HepG2 (cell line): ENCODE results near the gene DPP8. TPM values are rescaled to one million over a fixed set of nuclear protein-coding genes. Genes with fewer than 3 reads are reported as not detected.

Experiments used
- ATAC-seq: fragments of 200-7000 bp; cut with Tn5 transposase; 3 replicates; pipeline ENCODE4 v1.9.1; 2020; ENCODE audit warnings: mild to moderate bottlenecking, moderate library complexity
- BruUV-seq: library from RNA; stranded (reverse); fragments of 400-500 nt; replicated peaks from 2 replicates; lab custom pipeline; 2021; lab: Mats Ljungman, UMichigan
- CTCF ChIA-PET: fragments of 300-600 bp; formaldehyde crosslinking; extraction: SDS; loops from one replicate; lab custom pipeline; 2021; ENCODE audit warnings: low total read pairs, inconsistent platforms, low intra/inter-chr PET ratio; lab: Yijun Ruan, JAX
- POLR2A ChIA-PET: fragments of 350-600 bp; sonication (Branson Sonifier 250); formaldehyde crosslinking; loops from one replicate; lab custom pipeline; 2020; ENCODE audit warnings: antibody characterized with exemption, inconsistent platforms; lab: Yijun Ruan, JAX
- DNase-seq: peaks from one replicate; pipeline ENCODE4 v3.0.0-alpha.2; 2015; ENCODE audit warnings: low spot score
- FAIRE-seq: peaks from 3 replicates; lab custom pipeline; 2011; peaks lifted over from hg19 to GRCh38; lab: Jason Lieb, UNC
- H2AFZ ChIP-seq: one replicate; pipeline ENCODE4 v1.6.1; 2011; ENCODE audit warnings: low read length, inconsistent platforms
- H3K27ac ChIP-seq: fragments of 300-600 bp; 3 replicates; pipeline ENCODE4 v1.8.0; 2011; ENCODE audit warnings: mixed run types, mild to moderate bottlenecking, mixed read lengths, low read length, inconsistent platforms; ENCODE audit not compliant: insufficient read depth; ENCODE audit errors: extremely low read length
- H3K27me3 ChIP-seq, 2 experiments: fragments of 200-600 bp in 1 of 2; 2 replicates in 1 of 2; 3 replicates in 1 of 2; pipeline versions ENCODE4 v1.6.0 to v1.8.0; 2011; ENCODE audit warnings: low read length in 2 of 2, mild to moderate bottlenecking in 2 of 2, moderate library complexity in 2 of 2, inconsistent platforms in 1 of 2; ENCODE audit not compliant: insufficient read depth in 2 of 2, control insufficient read depth in 1 of 2
- H3K36me3 ChIP-seq, 2 experiments: fragments of 200-600 bp in 1 of 2; replicated peaks in 1 of 2; 2 replicates in 1 of 2; 3 replicates in 1 of 2; pipeline versions ENCODE4 v1.5.1 to v1.8.0; 2011; ENCODE audit warnings: low read length in 2 of 2, inconsistent platforms in 1 of 2; ENCODE audit not compliant: insufficient read depth in 2 of 2, control insufficient read depth in 1 of 2
- H3K4me1 ChIP-seq: 2 replicates; pipeline ENCODE4 v1.5.1; 2012; ENCODE audit warnings: low read length, inconsistent platforms; ENCODE audit not compliant: insufficient read depth
- H3K4me2 ChIP-seq: 2 replicates; pipeline ENCODE4 v1.6.0; 2011; ENCODE audit warnings: low read depth, low read length, inconsistent platforms
- H3K4me3 ChIP-seq, 3 experiments: fragments of 200-600 bp in 1 of 3; sonication (generic), shearing (Covaris generic) in 1 of 3; replicated peaks in 1 of 3; 2 replicates each; pipeline ENCODE4 v1.5.1; 2011 to 2016; ENCODE audit warnings: low read length in 3 of 3, inconsistent platforms in 2 of 3, low read depth in 2 of 3, mild to moderate bottlenecking in 2 of 3, control low read depth in 1 of 3, mixed read lengths in 1 of 3; ENCODE audit not compliant: insufficient read depth in 1 of 3
- H3K79me2 ChIP-seq: one replicate; pipeline ENCODE4 v1.6.1; 2011; ENCODE audit warnings: low read length, inconsistent platforms; ENCODE audit not compliant: insufficient read depth
- H3K9ac ChIP-seq: 2 replicates; pipeline ENCODE4 v1.6.0; 2011; ENCODE audit warnings: mild to moderate bottlenecking, low read depth, low read length, inconsistent platforms; ENCODE audit not compliant: insufficient read depth
- H3K9me3 ChIP-seq: 2 replicates; pipeline ENCODE4 v1.5.1; 2012; ENCODE audit warnings: mild to moderate bottlenecking, low read length
- H4K20me1 ChIP-seq: 2 replicates; pipeline ENCODE4 v1.6.0; 2011; ENCODE audit warnings: inconsistent platforms, mild to moderate bottlenecking, low read length, moderate library complexity; ENCODE audit not compliant: insufficient read depth
- HES4 ChIP-seq: sonication (generic); formaldehyde crosslinking; IDR thresholded peaks from 2 replicates; pipeline ENCODE4 v1.9.0; 2021; ENCODE audit warnings: mild to moderate bottlenecking, missing genetic modification reagents, borderline replicate concordance
- PLSCR1 ChIP-seq: sonication (generic); formaldehyde crosslinking; IDR thresholded peaks from 2 replicates; pipeline ENCODE4 v1.5.0; 2020; ENCODE audit warnings: missing genetic modification reagents, mild to moderate bottlenecking, borderline replicate concordance
- SIN3A ChIP-seq: IDR thresholded peaks from 2 replicates; pipeline ENCODE4 v1.6.1; 2011; ENCODE audit warnings: low read depth, mild to moderate bottlenecking, control low read depth, low read length, borderline replicate concordance
- SIX1 ChIP-seq: sonication (generic); formaldehyde crosslinking; IDR thresholded peaks from 2 replicates; pipeline ENCODE4 v1.4.0; 2020; ENCODE audit warnings: missing genetic modification reagents, borderline replicate concordance
- STAT6 ChIP-seq: sonication (generic); formaldehyde crosslinking; IDR thresholded peaks from 2 replicates; pipeline ENCODE4 v1.4.0; 2020; ENCODE audit warnings: missing genetic modification reagents, mild to moderate bottlenecking, borderline replicate concordance
- XRCC5 ChIP-seq: fragments of 200-400 bp; formaldehyde crosslinking; optimal IDR thresholded peaks from 2 replicates; pipeline ENCODE3; 2017; ENCODE audit warnings: mild to moderate bottlenecking, low read length
- ZBTB43 ChIP-seq: sonication (generic); formaldehyde crosslinking; conservative IDR thresholded peaks from 2 replicates; pipeline ENCODE4 v1.4.0; 2020; ENCODE audit warnings: missing genetic modification reagents
- ZSCAN9 ChIP-seq: IDR thresholded peaks from 2 replicates; pipeline ENCODE4 v1.6.1; 2016; ENCODE audit warnings: borderline replicate concordance
- WGBS: methylation state at CpG from one replicate; pipeline ENCODE4 v1.1.6; 2017; ENCODE audit warnings: low lambda C conversion rate; 5-methylcytosine and 5-hydroxymethylcytosine counted together
- in situ Hi-C: cut with HindIII; loops from 2 replicates; pipeline ENCODE4 v1.10.0; 2017; ENCODE audit warnings: low pct_unique_long_range_greater_than_20kb; ENCODE audit not compliant: extremely low pct_ligation_motif_present
- intact Hi-C: fragments of 100-400 bp; cut with micrococcal nuclease; formaldehyde crosslinking; loops from one replicate; pipeline ENCODE4 v1.10.0; 2022; ENCODE audit not compliant: unreplicated experiment
- polyA plus RNA-seq, 8 experiments: library from polyadenylated mRNA; depleted of rRNA in 3 of 8; stranded (reverse) in 7 of 8; unstranded in 1 of 8; fragments of >200 nt; fragmentation: Illumina TruSeq in 4 of 8; extraction: Trizol in 4 of 8; gene quantifications; 2 replicates each; pipeline versions ENCODE4 v1.2.1 to v1.2.3, GENCODE V29; 2011 to 2016; ENCODE audit warnings: low read depth in 4 of 8, missing spikeins in 1 of 8, mixed read lengths in 1 of 8; ENCODE audit not compliant: insufficient read depth in 1 of 8
- total RNA-seq, 5 experiments: library from RNA; depleted of rRNA; stranded (reverse); fragments of >200 nt; fragmentation: Illumina TruSeq; extraction: Trizol; gene quantifications; 2 replicates each; pipeline ENCODE4 v1.2.3, GENCODE V29; 2016; ENCODE audit warnings: low read depth in 1 of 5

DPP8 gene
- total and polyA plus RNA-seq, 2 of the 13 experiments (the other 11 are each of a cell fraction or from before 2014, with no cell fraction given), result 18.0 to 26.3 TPM

- Histone ChIP-seq H3K4me1 (peaks cover 61% of the 10 kb centered on the region), H3K27ac (peak overlapping the region; percentile 90), H4K20me1 (peaks cover 17% of the 10 kb centered on the region; the same call in 1 of the 2 replicates)
- DNase-seq, result no peak
- TF ChIP-seq SIX1 (CRISPR knock-in tag) (0 out of 2 replicates have a peak, but pooled peaks have one; percentile 1), STAT6 (CRISPR knock-in tag) (no peak), HES4 (no peak), XRCC5 (no peak), ZBTB43 (CRISPR knock-in tag) (0 out of 2 replicates have a peak, but pooled peaks have one; percentile 1), PLSCR1 (no peak), ZSCAN9 (CRISPR knock-in tag) (no peak), SIN3A (peak; percentile 1; the same call in 1 of the 2 replicates)
- TF ChIP-seq, all 625 proteins: peak for 3
- WGBS, result 45% methylated on average over 5 of the region's 5 CpGs
- peak overlapping the region in 2 of 3 experiments; percentile 3 to 17; a peak in 3 of 6 replicates for H3K4me3 ChIP-seq
- no peak overlapping the region for H3K9ac ChIP-seq
- H2AFZ ChIP-seq, result no peak overlapping the region
- peak overlapping the region; percentile 90 for H3K4me2 ChIP-seq
- no TSS peak for BruUV-seq
- ChIA-PET CTCF (interaction anchor here (2.5 kb wide), 1 partner anchor 16 kb away, joined by 11 read pairs; the partner anchor contains the start of gene DPP8), POLR2A (interaction anchor here (1.0 kb wide), 3 partner anchors 16 to 229 kb away, joined by 5 read pairs; partner anchors contain the start of genes INTS14 and RNU5B-1)
- H3K36me3 ChIP-seq, result peaks cover 0 to 4% of the 10 kb centered on the region in 2 experiments; a peak in 2 of 5 replicates
- in situ Hi-C loops, result no loop called here
- intact Hi-C loops, result loop anchor here (2.0 kb wide), 1 partner anchor 16 kb away; the partner anchor contains the start of gene DPP8
- H3K9me3 ChIP-seq, result no peaks in the 10 kb centered on the region
- ATAC-seq, result no peak
- peaks cover 67% of the 10 kb centered on the region for H3K79me2 ChIP-seq
- no peak for FAIRE-seq
- H3K27me3 ChIP-seq, result no peaks in the 10 kb centered on the region
Observed at GRCh38 chr15:65533057-65533756, 15.7 kb upstream of the DPP8 start.
